Spleen (tissue), 11 donors: Measurements from ENCODE around the gene ATP23. TPM values are rescaled to one million over a fixed set of nuclear protein-coding genes. Genes with fewer than 3 reads are reported as not detected.

Experiments
- DNase-seq: peaks from one replicate; pipeline ENCODE4 v3.0.0-alpha.2; 2020
- H3K27ac ChIP-seq, 8 donors: fragments of 200-600 bp; sonication (generic) in 7 of 8; 1 replicate in 4 of 8; 2 replicates in 4 of 8; pipeline versions ENCODE4 v1.5.0 to v1.8.0; 2016 to 2021; ENCODE audit warnings: inconsistent platforms in 4 of 8, mild to moderate bottlenecking in 4 of 8, moderate library complexity in 1 of 8
- H3K27me3 ChIP-seq, 7 donors: fragments of 200-600 bp; sonication (generic) in 6 of 7; replicated peaks in 1 of 7; 1 replicate in 4 of 7; 2 replicates in 3 of 7; pipeline versions ENCODE4 v1.5.0 to v1.8.0; 2016 to 2021; ENCODE audit warnings: inconsistent platforms in 3 of 7, mild to moderate bottlenecking in 1 of 7
- H3K36me3 ChIP-seq, 6 donors: fragments of 200-600 bp; sonication (generic) in 5 of 6; 1 replicate in 4 of 6; 2 replicates in 2 of 6; pipeline versions ENCODE4 v1.5.0 to v1.8.0; 2016 to 2021; ENCODE audit warnings: inconsistent platforms in 2 of 6
- H3K4me1 ChIP-seq, 6 donors: fragments of 200-600 bp; sonication (generic) in 5 of 6; 1 replicate in 3 of 6; 2 replicates in 3 of 6; pipeline versions ENCODE4 v1.5.0 to v1.8.0; 2016 to 2021; ENCODE audit warnings: inconsistent platforms in 3 of 6
- H3K4me3 ChIP-seq, 8 donors: fragments of 200-600 bp; sonication (generic) in 7 of 8; 1 replicate in 4 of 8; 2 replicates in 4 of 8; pipeline versions ENCODE4 v1.5.0 to v1.8.0; 2016 to 2021; ENCODE audit warnings: inconsistent platforms in 4 of 8, mild to moderate bottlenecking in 4 of 8, moderate library complexity in 2 of 8
- H3K9me3 ChIP-seq, 8 donors: fragments of 200-600 bp; sonication (generic) in 7 of 8; 1 replicate in 4 of 8; 2 replicates in 4 of 8; pipeline versions ENCODE4 v1.5.0 to v1.8.0; 2016 to 2021; ENCODE audit warnings: inconsistent platforms in 4 of 8
- CTCF ChIP-seq, 11 experiments: fragments of 200-600 bp in 7 of 11; fragments of 450-650 bp in 4 of 11; sonication (generic) in 4 of 11; IDR thresholded peaks in 8 of 11; conservative IDR thresholded peaks in 3 of 11; 1 replicate in 7 of 11; 2 replicates in 4 of 11; pipeline versions ENCODE4 v1.4.0 to v1.8.0; 2016 to 2021; ENCODE audit warnings: antibody characterized with exemption in 11 of 11, inconsistent platforms in 4 of 11, mild to moderate bottlenecking in 1 of 11
- POLR2A ChIP-seq, 3 donors: fragments of 450-650 bp; IDR thresholded peaks; one replicate each; pipeline ENCODE4 v1.5.1; 2017; ENCODE audit warnings: antibody characterized with exemption in 3 of 3, mild to moderate bottlenecking in 1 of 3
- POLR2AphosphoS5 ChIP-seq, 3 donors: sonication (generic); formaldehyde crosslinking; IDR thresholded peaks; one replicate each; pipeline ENCODE4 v1.5.1; 2017; ENCODE audit warnings: antibody characterized with exemption in 3 of 3
- WGBS, 5 donors: extraction: QIAGEN DNeasy Blood & Tissue Kit in 3 of 5; methylation state at CpG; one replicate each; pipeline versions ENCODE4 v1.1.5 to v1.1.7; 2013 to 2018; 5-methylcytosine and 5-hydroxymethylcytosine counted together
- intact Hi-C: fragments of 100-400 bp; cut with DNase I; formaldehyde crosslinking; loops from one replicate; pipeline ENCODE4 v1.15.0; 2023; ENCODE audit warnings: low total_unique reads
- polyA plus RNA-seq, 3 donors: library from polyadenylated mRNA; stranded (reverse); fragments of 200-250 nt; gene quantifications; one replicate each; pipeline ENCODE4 v1.2.1, GENCODE V29; 2013
- total RNA-seq, 7 donors: library from RNA; depleted of rRNA in 3 of 7; stranded (reverse); fragments of >200 nt in 3 of 7; fragmentation: NEBNext Ultra II Directional in 4 of 7; extraction: Animal tissue kit (Norgen Biotek cat#: 25700) in 4 of 7; gene quantifications; one replicate each; pipeline versions ENCODE4 v1.1.0 to v1.2.1, GENCODE V29; 2016 to 2021
- donor health status: healthy with polysubstance abuse.
- donor health status: DM: no; HTN: no; CAD: no; lungs with moderate emphysema.
- donor health status: DM: no; HTN: no; CAD: no.
- donor health status: Bipolar disorder and iron deficiency.
- donor health status: healthy.
- donor health status: DM: no; HTN: no; CAD: no.
- donor health status: DM: yes; HTN: yes; CAD: no.

The ATP23 gene
- total and polyA plus RNA-seq, 10 donors, result 2.5 to 11.8 (median 5.8) TPM

GRCh38 chr12:57954768-57955167, 13.4 kb downstream of the ATP23 start:
- Histone ChIP-seq H3K4me3 (no peak overlapping the region), H3K4me1 (no peaks in the 10 kb centered on the region), H3K27me3 (no peaks in the 10 kb centered on the region), H3K9me3 (peaks cover 0 to 21% (median 7%) of the 10 kb centered on the region in 8 donors), H3K36me3 (peaks cover 5 to 90% (median 42%) of the 10 kb centered on the region in 6 donors), H3K27ac (no peak overlapping the region)
- TF ChIP-seq CTCF (IDR thresholded peaks at IDR 0.05 in 8 of 11, conservative IDR thresholded peaks at IDR 0.05 in 3 of 11) (no peak), POLR2A (IDR thresholded peaks at IDR 0.05) (no peak), POLR2AphosphoS5 (IDR thresholded peaks at IDR 0.05) (no peak)
- no peak for DNase-seq
- 85 to 100% (median 92%) methylated on average over 1 of the region's 1 CpG for WGBS, 5 donors
- intact Hi-C loops, result no loop called here

- WGBS, 5 donors, result 97 to 100% (median 98%) methylated on average over 6 of the region's 6 CpGs
- no peak overlapping the region for H3K27ac ChIP-seq
These were observed 16.8 kb downstream of the ATP23 start for GRCh38 chr12:57958061-57958657.

GRCh38 chr12:57964421-57964820, 23.1 kb downstream of the ATP23 start:
- peaks cover 2 to 98% (median 86%) of the 10 kb centered on the region in 8 donors for H3K9me3 ChIP-seq
- no peak overlapping the region for H3K27ac ChIP-seq
- WGBS, 5 donors, result 42 to 87% (median 63%) methylated on average over 1 of the region's 1 CpG
- TF ChIP-seq POLR2A (IDR thresholded peaks at IDR 0.05) (no peak), POLR2AphosphoS5 (IDR thresholded peaks at IDR 0.05) (no peak), CTCF (IDR thresholded peaks at IDR 0.05 in 8 of 11, conservative IDR thresholded peaks at IDR 0.05 in 3 of 11) (no peak)
- H3K27me3 ChIP-seq, result no peaks in the 10 kb centered on the region
- no peak overlapping the region for H3K4me3 ChIP-seq
- DNase-seq, result no peak
- intact Hi-C loops, result no loop called here
- no peaks in the 10 kb centered on the region for H3K36me3 ChIP-seq
- H3K4me1 ChIP-seq, result no peaks in the 10 kb centered on the region

More at GRCh38 chr12:57958061-57958657, 16.8 kb downstream of the ATP23 start:
- H3K9me3 ChIP-seq, result peaks cover 0 to 55% (median 39%) of the 10 kb centered on the region in 8 donors
- TF ChIP-seq POLR2AphosphoS5 (IDR thresholded peaks at IDR 0.05) (no peak), CTCF (IDR thresholded peaks at IDR 0.05 in 8 of 11, conservative IDR thresholded peaks at IDR 0.05 in 3 of 11) (no peak)
- no peaks in the 10 kb centered on the region for H3K4me1 ChIP-seq
- intact Hi-C loops, result no loop called here
- no peak for DNase-seq
- peaks cover 5 to 56% (median 33%) of the 10 kb centered on the region in 6 donors for H3K36me3 ChIP-seq
- H3K4me3 ChIP-seq, result no peak overlapping the region
- no peaks in the 10 kb centered on the region for H3K27me3 ChIP-seq

GRCh38 chr12:57965766-57966165, 24.4 kb downstream of the ATP23 start:
- intact Hi-C loops, result no loop called here
- H3K4me1 ChIP-seq, result no peaks in the 10 kb centered on the region
- H3K9me3 ChIP-seq, result peaks cover 2 to 95% (median 83%) of the 10 kb centered on the region in 8 donors
- WGBS, 5 donors, result 85 to 95% (median 90%) methylated on average over 8 of the region's 8 CpGs
- no peaks in the 10 kb centered on the region for H3K36me3 ChIP-seq
- H3K27me3 ChIP-seq, result no peaks in the 10 kb centered on the region
- TF ChIP-seq CTCF (IDR thresholded peaks at IDR 0.05 in 8 of 11, conservative IDR thresholded peaks at IDR 0.05 in 3 of 11), result no peak
- TF ChIP-seq POLR2AphosphoS5 (IDR thresholded peaks at IDR 0.05), result no peak
- no peak for TF ChIP-seq POLR2A (IDR thresholded peaks at IDR 0.05)
- DNase-seq, result no peak
- no peak overlapping the region for H3K4me3 ChIP-seq
- no peak overlapping the region for H3K27ac ChIP-seq
